GM12873 (cell line): ENCODE data around the gene IFNAR2.

Experiments
- CTCF ChIP-seq: IDR thresholded peaks from 2 replicates; pipeline ENCODE4 v1.5.1; 2012; ENCODE audit warnings: low read depth, mild to moderate bottlenecking, moderate library complexity, low read length, control low read depth; ENCODE audit not compliant: insufficient read depth; ENCODE audit errors: missing control alignments

IFNAR2 gene

GRCh38 chr21:33217138-33217520 is 12.6 kb upstream of the IFNAR2 start:
- no peak for TF ChIP-seq CTCF

- no peak for TF ChIP-seq CTCF
Observed at GRCh38 chr21:33219300-33219699, 10.4 kb upstream of the IFNAR2 start.

GRCh38 chr21:33219954-33220353 is 9.8 kb upstream of the IFNAR2 start:
- TF ChIP-seq CTCF: no peak

GRCh38 chr21:33228455-33228854 is 1.3 kb upstream of the IFNAR2 start:
- no peak for TF ChIP-seq CTCF

- no peak for TF ChIP-seq CTCF
Observed at GRCh38 chr21:33229099-33229783, 497 bp upstream of the IFNAR2 start.

- no peak for TF ChIP-seq CTCF
Observed at GRCh38 chr21:33230545-33231324, 997 bp downstream of the IFNAR2 start.

- no peak for TF ChIP-seq CTCF
Observed at GRCh38 chr21:33231526-33231925, 1.8 kb downstream of the IFNAR2 start.
